KBM-7 (cell line): ENCODE results near the gene RNU5D-1.
"Not testable (repeated sequence)": the region's sequence is repeated elsewhere in the genome, so short reads cannot be mapped to it uniquely, and the experiment has no call there.

Experiments used
- DNase-seq: peaks from one replicate; pipeline ENCODE4 v3.0.0-alpha.2; 2015
- in situ Hi-C: fragments of 300-500 bp; cut with MboI; formaldehyde crosslinking; loops from 2 replicates; pipeline ENCODE4 v1.14.3; 2020; ENCODE audit warnings: low sequenced_read_pairs, low pct_unique_long_range_greater_than_20kb, mixed read lengths

RNU5D-1 gene

GRCh38 chr1:44738953-44739306, 8.0 kb upstream of the RNU5D-1 start:
- DNase-seq, in situ Hi-C loops: not testable (repeated sequence)

DNA sequence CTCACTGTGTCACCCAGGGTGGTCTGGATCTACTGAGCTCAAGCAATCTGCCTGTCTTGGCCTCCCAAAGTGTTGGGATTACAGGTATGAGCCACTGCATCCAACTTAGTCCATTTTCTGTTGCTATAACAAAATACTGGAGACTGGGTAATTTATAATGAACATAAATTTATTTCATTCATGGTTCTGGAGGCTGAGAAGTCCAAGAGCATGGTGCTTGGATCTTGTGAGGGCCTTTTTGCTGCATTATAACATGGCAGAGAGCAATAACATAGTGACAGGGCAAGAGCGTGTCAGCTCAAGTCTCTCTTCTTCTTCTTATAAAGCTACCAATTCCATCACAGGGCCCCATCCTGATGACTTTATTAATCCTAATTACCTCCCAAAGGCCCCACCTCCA, 5.0 kb upstream of the RNU5D-1 start:
- no peak for DNase-seq

DNA sequence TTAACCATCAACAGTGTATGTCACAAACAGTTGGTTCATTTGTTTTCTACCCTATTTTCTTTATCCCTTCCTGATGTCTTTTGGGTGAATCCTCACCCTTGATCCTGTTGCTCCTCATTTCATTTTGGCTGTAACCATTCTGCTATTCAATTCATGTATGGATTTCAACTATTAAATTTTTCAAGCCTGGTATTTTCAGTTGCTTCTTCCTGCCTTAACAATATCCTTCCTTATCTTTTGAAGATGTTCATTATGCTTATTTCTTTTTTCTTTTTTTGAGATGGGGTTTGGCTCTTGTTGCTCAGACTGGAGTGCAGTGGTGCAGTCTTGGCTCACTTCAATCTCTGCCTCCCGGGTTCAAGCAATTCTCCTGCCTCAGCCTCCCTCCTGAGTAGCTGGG, 2.8 kb upstream of the RNU5D-1 start:
- DNase-seq: no peak
- in situ Hi-C loops: no loop called here

More for the DNA sequence above, 5.0 kb upstream of the RNU5D-1 start:
- in situ Hi-C loops: no loop called here

GRCh38 chr1:44733365-44733764, 2.4 kb upstream of the RNU5D-1 start:
- DNase-seq: no peak
- in situ Hi-C loops: no loop called here

GRCh38 chr1:44724955-44725698, 5.8 kb downstream of the RNU5D-1 start:
- no peak for DNase-seq
- in situ Hi-C loops: no loop called here

DNA sequence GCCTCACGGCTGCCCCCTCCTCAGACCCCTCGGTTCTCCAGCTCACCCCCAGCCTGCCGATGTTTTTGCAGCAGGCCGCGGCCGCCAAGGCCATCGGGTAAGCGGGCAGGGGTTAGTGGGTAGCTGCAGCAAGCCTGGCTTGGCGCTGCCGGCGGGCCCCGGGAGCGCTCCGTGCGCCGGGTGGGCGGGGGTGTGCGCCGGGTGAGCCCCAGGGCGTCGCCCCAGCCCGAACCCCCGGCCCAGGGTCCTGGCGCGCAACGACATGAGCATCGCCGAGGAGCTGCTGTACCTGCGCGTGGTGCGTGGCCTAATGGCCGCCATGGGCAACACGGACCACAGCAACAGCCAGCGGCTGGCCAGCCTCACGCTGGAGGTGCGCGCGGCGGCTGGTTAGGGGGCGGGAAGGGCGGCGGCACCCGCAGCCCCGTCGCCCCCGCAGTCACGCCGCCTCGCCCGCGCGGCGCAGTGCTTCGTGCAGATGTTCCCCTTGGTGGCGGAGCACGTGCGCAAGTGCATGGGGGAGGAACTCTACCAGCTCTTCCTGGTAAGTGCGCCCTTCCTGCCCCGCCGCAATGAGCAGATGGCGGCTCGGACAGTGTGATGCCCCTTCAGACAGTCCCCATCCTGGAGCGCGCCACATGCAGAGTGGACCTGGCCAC, 6.5 kb downstream of the RNU5D-1 start:
- in situ Hi-C loops: no loop called here
- no peak for DNase-seq

DNA sequence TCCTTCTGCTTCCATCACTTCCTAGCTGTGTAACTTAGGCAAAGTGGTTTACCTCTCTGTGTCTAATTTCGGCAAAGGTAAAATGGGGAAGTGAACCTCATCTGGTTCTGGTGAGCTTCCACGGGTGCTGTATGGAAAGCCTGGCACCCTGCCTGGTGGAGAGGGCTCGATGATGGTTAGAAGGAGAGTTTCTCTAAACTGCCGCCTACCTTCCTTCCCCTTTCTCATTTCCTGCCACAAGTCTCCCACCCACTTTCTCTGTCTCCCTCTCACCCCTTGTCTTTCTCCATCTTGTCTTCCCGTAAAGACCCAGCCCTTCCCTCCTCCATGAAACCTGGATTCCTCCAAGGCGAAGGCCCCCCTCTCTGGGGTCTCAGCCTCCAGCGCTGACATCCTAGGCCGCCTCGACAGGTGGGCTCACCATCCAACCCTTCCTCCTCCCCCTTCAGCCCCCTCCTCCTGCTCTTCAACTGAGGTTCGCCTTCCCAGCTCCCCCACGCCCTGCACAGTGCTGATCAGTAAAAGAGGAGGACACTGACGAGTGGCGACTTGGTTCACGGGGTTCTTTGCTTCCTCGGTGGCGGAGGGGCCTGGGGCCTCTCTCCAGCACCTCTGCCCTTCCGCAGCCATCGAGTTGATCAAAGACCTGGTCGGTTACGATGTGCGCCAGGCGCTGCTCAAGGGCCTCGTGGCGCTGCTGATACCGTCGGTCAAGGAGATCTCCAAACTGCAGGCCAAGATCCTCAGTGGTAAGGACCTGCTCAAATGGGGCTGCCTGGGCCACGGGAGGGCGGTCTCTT, 7.3 kb downstream of the RNU5D-1 start:
- in situ Hi-C loops: no loop called here
- peak; percentile 98 for DNase-seq

- in situ Hi-C loops: no loop called here
- DNase-seq: no peak
These were observed 7.9 kb downstream of the RNU5D-1 start for GRCh38 chr1:44723064-44723463.

DNA sequence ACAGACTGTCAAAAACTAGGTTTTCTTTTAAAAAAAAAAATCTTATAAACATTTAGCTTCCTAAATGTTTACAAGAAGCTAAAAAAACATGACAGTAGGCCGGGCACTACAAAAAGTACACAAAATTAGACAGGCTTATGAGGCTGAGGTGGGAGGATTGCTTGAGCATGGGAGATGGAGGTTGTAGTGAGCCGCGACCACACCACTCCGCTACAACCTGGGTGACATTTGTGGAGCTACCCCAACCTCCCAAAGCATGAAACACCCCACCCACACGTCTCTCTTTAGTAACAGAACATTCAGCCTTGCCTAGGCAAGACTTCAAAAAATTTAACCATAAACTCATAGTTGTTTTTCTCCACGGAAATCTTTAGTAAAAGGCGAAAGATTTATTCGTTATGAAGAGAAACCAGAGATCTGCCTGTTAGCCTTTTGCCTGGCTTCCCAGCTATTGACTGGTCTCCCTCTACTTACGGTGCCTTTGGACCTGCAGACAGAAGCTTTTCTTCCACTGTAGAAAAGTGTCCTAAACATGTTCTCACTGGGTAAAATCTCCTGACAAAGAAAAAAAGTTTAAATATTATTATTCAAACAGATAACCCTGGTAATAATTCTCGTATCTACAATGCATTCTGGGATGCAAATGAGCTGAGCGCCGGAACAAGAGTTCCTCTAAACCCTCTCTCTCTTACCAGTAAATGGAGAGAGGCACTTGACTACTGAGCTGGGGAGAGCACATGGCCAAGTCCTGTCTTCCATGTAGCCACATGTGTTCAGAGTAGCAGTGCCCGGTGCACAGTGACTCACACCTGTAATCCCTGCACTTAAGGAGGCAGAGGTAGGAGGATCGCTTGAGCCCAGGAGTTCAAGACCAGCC, 9.2 kb downstream of the RNU5D-1 start:
- in situ Hi-C loops: no loop called here
- peak; percentile 99 for DNase-seq

GRCh38 chr1:44720281-44720680, 10.7 kb downstream of the RNU5D-1 start:
- in situ Hi-C loops: no loop called here
- DNase-seq: no peak

GRCh38 chr1:44719318-44719717, 11.7 kb downstream of the RNU5D-1 start:
- in situ Hi-C loops: no loop called here
- DNase-seq: no peak

DNA sequence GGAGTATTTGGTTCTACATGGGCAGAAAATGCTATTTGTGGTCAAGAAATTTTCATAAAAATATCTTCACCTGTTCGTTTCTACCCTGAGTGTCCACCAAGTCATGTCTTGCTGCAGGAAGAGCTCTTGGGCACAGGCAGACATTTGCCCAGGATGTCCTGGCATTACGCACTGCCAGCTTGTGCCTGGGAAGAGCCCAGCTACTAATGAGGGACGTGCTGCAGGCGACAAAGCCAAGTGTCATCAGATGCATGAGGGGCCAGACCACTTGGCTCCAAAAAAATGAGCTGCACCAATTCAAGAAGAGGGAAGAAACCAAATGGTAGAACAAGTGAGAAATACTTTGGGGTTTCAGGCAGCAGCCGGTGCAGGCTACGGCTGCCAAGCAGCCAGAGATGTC, 12.9 kb downstream of the RNU5D-1 start:
- no peak for DNase-seq
- in situ Hi-C loops: no loop called here

DNA sequence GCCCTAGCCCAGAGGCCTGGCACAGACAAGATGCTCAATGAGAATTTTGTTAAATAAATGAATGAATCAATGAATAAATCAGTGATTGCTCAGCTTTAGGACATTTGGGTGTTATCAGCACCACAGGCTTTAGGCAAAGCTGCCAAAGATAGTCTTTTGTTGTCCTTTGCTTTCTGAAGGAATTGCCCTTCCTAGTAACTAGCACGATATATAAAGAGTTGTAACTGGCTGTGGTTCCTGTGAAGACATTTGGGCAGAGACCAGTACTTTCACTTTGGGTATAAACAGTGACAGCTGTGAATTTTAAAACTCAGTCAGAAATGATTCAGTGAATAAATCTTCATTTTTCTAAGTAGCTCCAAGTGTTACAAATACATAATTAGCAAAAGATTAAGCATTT, 13.3 kb downstream of the RNU5D-1 start:
- in situ Hi-C loops: no loop called here
- no peak for DNase-seq

DNA sequence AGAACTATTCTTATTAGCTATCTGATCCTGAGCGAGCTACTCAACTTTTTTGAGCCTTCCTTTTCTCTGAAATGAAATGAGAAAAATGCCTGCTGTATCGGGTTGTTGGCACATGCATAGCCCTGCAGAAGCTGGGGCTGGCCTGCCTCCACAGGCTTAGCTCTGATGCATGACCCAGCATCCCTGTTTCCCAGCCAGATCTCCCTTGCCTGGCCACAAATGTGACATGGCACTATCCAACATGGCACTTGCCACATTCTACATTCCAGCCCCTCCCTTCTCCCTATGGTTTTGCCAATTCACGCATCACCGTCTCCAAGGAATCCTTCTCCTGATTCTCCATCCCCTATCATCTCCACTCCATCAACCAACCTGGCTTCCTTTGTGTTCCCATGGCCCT, 13.8 kb downstream of the RNU5D-1 start:
- no peak for DNase-seq
- in situ Hi-C loops: no loop called here

DNA sequence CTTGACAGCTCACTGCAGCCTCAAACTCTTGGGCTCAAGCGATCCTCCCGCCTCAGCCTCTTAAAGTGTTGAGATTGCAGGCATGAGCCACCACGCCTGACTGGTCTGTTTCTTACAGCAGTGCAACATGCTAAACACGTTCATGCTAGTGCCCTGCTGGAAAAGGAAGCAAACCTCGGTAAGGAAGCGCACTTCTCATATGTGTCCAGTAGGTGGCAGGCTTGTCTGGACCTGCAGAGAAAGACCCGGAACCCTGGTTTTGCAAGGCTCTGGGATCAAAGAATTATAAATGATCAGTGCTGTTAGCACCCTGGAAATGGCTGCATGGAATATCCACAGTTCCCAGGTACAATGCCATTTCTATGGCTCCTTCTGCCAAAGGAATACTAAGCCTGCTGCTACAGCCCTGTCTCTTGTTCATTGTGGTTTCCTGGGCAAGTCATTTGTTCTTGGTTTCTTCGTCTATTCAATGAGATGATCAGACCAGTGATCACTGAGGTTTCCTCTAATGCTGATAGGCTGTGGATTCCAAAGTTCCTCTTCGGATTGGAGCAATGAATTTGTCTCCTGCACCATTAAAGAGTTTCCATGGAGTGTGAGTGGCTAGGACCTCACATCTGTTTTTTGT, 15.9 kb downstream of the RNU5D-1 start:
- in situ Hi-C loops: no loop called here
- peak; percentile 91 for DNase-seq

- in situ Hi-C loops: no loop called here
- DNase-seq: no peak
These were observed 16.4 kb downstream of the RNU5D-1 start for GRCh38 chr1:44714532-44714931.

GRCh38 chr1:44713321-44713781, 17.6 kb downstream of the RNU5D-1 start:
- peak; percentile 61 for DNase-seq
- in situ Hi-C loops: no loop called here

DNA sequence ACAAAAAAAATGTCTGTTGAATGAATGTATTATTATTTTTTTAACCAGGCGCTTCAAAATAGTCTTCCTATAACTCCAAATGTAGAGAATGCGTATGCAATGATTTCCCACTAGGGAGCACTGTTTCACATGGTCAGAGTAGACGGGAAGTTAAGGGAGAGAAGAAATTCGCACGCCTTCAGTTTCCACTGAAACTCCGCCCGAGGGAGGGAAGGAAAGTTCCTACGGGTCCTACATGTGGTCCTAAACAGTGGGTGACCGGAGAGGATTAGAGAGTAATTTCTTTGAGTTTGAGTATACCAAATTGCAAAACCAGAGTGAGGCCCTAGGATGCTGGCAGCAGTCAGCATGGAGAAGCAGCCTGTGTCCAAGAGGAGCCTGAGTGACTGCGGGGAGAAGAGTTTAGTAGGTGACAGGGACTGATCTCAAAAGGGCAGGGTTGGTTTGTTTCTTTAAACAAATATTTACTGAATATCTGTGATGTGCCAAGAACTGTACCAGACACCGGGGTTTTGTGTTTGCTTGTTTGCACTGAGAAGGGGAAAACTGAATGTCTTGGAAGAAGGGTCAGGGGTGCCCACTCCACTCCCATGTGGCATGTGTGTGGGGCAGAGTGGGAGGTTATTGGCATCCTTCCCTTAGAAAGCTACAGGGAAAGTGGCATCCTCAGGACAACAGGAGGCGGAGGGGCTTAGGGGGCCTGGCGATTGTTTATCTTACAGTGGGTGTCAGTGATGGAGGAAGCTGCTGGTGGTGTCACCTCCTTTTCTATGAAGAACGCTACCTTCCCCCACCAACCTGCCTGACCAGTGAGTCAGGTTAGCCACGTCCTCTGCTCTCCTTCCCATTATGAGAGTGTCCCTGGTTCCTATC, 22.8 kb downstream of the RNU5D-1 start:
- in situ Hi-C loops: no loop called here
- DNase-seq: peak; percentile 74
